GM18868 (cell line): Measurements from ENCODE around the gene TTC39A.

Experiments
- ATAC-seq: cut with Tn5 transposase; IDR thresholded peaks from one replicate; pipeline ENCODE4 v1.9.1; 2021; ENCODE audit warnings: mild to moderate bottlenecking, moderate library complexity; ENCODE audit not compliant: unreplicated experiment

Gene TTC39A

DNA sequence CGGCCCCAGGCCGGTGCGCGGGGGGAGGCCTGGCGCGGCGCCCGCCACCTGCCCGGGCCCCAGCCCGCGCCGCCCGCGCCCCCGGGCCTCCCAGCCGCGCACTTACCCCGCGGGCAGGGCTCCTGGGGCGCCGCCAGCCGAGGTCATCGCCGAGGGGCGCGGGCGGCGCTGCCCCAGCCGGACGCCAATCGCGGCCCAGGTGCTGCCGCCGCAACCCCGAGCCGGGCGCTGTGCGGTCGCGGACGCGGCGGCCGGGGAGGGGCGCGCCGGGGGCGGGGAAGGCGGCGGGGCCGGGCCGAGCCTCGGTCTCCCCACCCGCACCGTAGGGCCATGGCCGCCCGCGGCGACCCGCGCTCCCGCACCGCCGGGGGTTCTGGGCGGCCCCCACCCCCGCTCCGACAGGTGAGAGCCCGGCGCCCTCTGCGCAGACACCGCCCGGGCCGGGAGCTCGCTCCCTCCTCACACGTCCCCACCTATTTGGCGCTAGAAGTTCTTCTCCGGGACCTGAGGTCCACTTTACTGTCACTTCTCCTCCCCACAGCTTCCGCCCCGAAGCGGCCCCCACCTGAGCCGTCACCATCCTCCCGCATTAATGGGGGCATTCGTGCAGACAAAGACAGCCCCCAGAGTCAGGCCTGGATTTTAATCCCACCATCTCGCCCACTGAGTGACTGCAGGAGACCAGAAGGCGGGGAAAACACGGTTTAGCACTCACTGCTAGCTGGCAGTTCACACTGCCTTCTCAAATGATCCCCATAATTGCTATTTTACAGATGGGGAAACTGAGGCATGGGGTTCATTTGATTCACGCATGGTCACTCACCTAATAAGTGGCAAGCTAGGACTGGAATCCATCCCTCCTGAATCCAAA is at the start of gene TTC39A:
Gene TTC39A (minus strand): TSS at position 232 of the 871 bp plus-strand sequence. CDS start 85 bp downstream, at position 147.
- ATAC-seq: no peak

- ATAC-seq: no peak
These were observed 48.5 kb upstream of the TTC39A start for GRCh38 chr1:51378871-51379270.

DNA sequence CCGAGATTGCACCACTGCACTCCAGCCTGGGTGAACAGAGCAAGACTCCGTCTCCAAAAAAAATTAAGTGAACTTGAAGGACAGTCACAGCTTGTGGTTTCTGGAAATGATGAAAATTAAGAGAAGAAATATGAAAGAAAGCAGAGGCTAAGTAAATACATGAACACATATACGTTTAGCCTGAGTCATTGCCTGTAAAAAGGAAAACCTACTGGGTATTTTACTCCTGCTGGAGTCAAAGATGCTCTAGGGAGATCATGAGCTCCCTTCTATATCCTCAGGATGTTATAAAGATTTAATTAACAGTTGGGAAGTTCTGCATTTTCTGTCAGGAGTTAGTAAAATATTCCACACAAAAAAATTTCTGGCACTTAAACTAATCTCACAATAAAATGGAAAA is 43.5 kb upstream of the TTC39A start:
- no peak for ATAC-seq

- ATAC-seq: no peak
These were observed 42.2 kb upstream of the TTC39A start for GRCh38 chr1:51372561-51372960.

DNA sequence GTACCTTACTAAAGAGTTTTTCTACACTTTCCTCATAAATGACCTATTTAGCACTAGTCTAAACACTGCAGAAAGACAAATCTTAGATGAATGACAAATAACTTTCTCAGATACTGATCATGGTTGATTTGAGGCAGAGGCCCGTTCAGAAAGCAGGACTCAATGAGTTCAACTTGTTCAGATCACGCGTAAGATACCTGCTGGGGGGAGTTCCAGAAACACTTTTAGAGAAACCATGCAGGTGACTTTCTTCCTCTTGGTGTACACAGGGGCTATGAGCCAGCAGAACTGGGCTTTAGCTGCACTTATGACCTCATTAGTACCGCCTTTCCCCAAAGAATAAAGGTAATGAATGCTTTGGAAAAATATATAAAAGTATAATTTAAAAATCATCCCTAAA is 38.8 kb upstream of the TTC39A start:
- no peak for ATAC-seq

DNA sequence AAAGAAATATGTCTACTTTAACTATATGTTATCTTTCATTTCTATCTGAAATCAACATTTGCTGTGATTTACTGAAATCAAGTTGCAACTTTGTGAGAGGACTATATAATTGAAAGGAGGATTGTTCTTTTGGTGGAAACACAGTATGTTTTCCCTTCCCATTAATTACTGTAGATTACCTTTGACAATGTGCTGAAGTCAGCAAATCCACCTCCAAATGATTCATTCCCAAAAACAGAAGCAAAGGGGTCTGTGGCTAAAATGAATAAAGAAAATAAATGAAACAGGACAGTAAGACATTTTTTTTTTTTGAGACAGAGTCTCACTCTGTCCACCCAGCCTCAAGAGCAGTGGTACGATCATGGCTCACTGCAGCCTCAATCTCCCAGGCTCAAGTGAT is 35.4 kb upstream of the TTC39A start:
- ATAC-seq: no peak

GRCh38 chr1:51359879-51360278 is 29.5 kb upstream of the TTC39A start:
- ATAC-seq: no peak

DNA sequence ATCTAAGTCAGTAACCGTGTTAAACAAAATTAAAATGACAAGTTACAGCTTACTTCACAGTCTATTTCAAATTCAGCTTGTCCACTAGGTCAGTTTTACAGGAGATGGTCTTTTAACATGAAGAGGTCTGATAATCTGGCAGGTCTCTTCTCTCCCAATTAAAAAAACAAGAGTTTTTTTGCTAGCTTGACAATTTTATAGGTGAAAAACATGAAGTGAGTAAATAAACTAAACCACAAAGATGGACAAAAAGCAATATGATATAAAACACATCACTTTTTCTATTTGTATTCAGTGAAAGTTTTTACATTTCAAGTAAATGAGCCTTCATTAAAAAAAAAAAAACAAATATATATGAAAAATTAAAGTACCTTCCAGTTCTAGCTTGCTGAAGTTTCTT is 25.0 kb upstream of the TTC39A start:
- no peak for ATAC-seq

- no peak for ATAC-seq
These were observed 24.1 kb upstream of the TTC39A start for GRCh38 chr1:51354416-51354815.

DNA sequence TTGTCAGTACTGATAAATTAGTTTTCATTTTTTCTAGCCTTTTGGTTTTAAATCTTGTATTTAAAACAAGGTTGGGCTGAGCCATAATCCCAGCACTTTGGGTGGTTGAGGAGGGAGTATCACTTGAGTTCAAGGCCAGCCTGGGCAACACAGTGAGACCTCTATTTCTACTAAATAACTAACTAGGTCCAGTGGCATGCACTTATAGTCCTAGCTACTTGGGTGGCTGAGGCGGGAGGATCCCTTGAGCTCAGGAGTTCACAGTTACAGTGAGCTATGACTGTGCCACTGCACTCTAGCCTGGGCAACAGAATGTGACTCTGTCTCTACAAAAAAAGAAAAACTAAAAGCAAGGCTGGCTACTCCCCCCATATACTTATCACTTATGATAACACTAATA is 21.5 kb upstream of the TTC39A start:
- ATAC-seq: no peak

DNA sequence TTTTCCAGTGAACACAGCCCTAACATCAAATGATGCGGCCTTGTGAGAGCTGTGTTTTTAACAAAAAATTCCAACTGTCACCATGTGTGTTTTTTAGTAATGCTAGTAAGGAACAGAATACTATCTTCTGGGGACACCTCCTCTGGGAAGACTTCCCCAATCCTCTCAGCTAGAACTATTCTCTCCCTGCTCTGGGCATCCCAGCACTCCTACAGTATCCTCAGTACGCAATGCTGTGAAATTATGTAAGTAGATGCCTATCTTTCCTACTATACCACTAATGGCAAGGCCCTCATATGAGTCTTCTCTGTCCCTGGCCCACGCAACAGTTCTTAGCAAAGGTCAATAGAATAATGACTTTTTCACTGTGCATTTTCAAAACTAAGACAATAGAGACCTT is 19.5 kb upstream of the TTC39A start:
- ATAC-seq: no peak

DNA sequence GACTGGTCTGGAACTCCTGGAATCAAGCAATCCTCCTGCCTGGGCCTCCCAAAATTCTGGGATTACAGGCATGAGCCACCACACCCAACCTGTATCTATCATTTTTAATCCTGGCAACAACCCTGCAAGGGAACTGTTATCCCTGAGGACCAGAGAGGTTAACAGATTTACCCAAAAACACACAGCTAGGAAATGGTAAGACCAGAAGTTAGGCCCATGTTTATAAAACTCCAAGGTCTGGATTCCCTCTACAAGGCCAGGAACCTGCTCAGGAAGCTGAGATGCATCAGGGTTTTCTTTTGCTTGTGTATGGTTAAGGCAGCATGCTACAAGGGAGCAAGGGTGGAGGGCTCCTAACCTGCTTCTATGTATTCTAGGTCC is 17.8 kb upstream of the TTC39A start:
- ATAC-seq: no peak

DNA sequence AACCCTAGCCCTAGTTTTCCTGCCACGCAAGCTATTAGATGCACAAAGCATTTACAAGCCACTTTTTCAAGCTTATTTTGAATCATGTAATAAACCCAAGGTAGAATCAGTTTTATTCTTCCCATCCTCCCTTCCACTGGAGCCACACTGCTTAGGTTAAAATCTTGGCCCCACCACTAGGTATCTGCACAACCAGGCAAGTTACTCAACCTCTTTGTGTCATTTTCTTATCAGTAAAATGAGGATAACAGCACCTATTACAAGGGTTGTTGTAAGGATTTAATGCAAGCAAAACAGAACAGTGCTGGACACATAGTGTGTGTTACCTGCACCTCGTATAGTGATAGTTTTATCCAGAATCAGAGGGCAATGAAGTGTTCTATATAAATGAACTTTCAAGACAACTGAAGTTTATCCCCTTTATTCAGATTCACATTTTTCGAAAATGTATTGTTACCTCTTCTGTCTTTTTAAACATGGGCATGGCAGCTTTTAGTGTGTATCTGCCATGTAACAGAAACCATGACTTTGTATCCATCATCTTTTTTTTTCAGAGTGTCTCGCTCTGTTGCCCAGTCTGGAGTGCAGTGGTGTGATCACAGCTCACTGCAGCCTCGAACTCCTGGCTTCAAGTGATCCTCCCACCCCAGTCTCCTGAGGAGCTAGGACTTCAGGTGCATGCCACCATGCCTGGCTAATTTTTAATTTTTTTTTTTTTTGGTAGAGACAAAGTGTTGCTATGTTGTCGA is 17.2 kb upstream of the TTC39A start:
- ATAC-seq: no peak

- no peak for ATAC-seq
These were observed 16.0 kb upstream of the TTC39A start for GRCh38 chr1:51346086-51346942.

DNA sequence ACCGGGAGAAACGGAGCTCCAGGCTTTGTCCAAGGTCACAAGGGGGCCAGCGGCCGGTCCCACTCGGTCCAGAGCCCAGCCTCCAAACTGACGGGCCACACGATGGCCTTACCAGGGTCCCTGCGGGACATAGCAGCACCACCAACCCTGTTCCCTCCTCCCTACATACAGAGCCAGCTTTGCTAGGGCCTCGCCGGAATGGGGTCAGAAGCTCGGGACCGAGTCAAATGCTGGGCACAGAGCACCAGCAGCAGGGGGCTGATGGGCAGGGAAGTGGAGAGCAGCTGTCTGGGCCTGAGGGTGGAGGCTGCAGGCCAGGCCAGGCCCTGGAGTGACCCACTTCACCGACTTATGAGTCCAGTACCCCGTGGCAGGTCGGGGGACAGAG is 14.9 kb upstream of the TTC39A start:
- ATAC-seq: no peak

GRCh38 chr1:51344602-51345299 is 14.4 kb upstream of the TTC39A start:
- ATAC-seq: no peak

DNA sequence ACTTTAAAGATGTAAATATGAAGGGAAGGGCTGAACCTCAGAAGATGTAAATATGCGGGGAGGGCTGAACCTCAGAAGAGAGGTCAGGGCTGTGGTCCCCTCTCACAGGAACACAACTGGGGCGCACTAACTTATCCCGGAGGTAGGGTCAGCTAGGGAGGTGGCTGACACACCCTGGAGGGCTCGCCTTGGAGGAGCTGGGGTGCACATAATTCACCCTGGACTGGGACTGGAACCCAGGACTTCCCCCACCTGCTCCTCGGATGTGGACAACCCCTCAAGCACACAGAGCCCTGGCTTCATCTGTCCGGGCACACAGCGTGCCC is 13.9 kb upstream of the TTC39A start:
- ATAC-seq: no peak

GRCh38 chr1:51343624-51344023 is 13.3 kb upstream of the TTC39A start:
- no peak for ATAC-seq

DNA sequence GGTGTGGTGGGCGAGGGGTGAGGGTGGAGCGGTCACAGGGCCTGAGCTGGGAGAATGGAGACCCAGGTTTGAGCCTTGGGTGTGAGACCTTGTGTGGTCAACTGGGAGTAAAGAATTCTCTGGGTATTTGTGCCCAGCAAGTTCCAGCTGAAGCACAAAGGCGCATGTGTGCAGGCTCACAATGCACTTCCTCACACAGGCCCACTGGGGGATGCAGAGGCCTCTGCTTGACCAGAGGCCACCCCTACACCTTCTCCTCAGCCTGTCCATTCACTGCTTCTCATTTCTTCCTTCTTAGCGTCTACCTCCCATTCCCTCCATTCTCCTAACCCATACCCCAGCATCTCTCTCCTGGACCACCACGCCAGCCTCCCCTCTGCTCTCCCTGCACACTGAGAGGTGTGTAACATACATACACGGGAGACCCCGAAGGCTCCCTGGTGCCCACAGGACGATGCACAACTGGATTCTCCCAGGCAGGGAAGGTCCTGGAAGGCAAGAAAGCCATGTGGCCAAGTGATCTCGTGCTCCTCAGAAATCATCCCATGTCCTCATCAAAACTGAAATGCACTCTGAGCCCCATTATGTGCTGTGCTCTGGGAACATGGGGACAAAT is 12.3 kb upstream of the TTC39A start:
- ATAC-seq: no peak

DNA sequence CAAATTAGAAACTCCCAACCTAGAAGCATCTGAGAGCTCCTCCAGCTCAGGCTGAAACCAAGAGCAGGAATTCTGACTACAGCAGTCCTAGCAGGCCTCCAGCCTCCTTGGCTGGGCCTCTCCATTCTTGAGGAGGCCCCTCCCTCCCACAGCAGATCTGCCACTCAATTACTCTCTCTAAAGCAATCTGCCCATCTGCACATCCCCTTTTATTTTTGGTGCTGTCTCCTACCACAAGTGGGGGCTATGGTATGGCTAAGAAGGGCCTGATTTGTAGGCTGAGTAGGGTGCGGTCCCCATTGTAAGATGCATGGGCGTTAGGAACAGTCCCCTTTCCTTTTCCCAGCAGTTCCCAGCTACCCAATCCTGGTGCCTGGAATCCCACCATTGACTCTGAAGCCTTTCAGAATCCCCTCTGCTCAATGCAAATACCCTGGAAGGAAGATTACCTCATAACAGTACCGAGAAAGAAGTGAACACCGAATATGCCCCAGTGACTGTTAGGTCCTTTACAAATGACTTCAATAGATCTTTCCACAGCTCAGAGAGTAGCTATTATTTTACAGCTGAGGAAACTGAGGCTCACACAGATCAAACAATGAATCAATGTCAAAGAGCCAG is 11.6 kb upstream of the TTC39A start:
- peak; percentile 80 for ATAC-seq
